GM12875 (cell line): Measurements from ENCODE around the gene BYSL.

Experiments used
- H3K4me3 ChIP-seq: one replicate; pipeline ENCODE4 v1.5.1; 2011; ENCODE audit warnings: low read depth, low read length, control low read depth
- TF ChIP-seq, protein P1 (sequence below): IDR thresholded peaks from 2 replicates; pipeline ENCODE4 v1.5.1; 2011; ENCODE audit warnings: low read depth, mild to moderate bottlenecking, control low read depth, inconsistent platforms, low read length, moderate library complexity, borderline replicate concordance; ENCODE audit not compliant: insufficient read depth

BYSL gene

GRCh38 chr6:41966214-41966920, 45.1 kb downstream of the BYSL start:
- TF ChIP-seq, protein P1, sequence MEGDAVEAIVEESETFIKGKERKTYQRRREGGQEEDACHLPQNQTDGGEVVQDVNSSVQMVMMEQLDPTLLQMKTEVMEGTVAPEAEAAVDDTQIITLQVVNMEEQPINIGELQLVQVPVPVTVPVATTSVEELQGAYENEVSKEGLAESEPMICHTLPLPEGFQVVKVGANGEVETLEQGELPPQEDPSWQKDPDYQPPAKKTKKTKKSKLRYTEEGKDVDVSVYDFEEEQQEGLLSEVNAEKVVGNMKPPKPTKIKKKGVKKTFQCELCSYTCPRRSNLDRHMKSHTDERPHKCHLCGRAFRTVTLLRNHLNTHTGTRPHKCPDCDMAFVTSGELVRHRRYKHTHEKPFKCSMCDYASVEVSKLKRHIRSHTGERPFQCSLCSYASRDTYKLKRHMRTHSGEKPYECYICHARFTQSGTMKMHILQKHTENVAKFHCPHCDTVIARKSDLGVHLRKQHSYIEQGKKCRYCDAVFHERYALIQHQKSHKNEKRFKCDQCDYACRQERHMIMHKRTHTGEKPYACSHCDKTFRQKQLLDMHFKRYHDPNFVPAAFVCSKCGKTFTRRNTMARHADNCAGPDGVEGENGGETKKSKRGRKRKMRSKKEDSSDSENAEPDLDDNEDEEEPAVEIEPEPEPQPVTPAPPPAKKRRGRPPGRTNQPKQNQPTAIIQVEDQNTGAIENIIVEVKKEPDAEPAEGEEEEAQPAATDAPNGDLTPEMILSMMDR, result no peak

DNA sequence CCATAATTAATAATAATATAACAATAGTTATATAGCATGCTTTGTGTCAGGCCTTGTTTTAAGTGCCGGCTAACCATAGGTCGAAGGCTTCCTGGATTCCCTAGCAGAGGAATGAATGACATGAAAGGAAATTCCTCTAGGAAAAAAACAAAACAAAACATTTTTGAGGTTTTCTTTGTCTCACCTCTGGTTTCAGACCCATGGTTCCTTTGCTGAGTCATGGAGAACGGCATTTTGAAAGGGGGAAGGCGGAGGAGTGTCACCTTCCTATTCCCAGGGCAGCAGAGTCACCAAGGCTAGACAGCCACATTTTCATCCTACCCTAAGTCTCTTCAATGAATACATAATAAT, 45.6 kb downstream of the BYSL start:
- TF ChIP-seq, protein P1, result no peak
- H3K4me3 ChIP-seq, result no peak overlapping the region

More at GRCh38 chr6:41966214-41966920, 45.1 kb downstream of the BYSL start:
- H3K4me3 ChIP-seq, result no peak overlapping the region

DNA sequence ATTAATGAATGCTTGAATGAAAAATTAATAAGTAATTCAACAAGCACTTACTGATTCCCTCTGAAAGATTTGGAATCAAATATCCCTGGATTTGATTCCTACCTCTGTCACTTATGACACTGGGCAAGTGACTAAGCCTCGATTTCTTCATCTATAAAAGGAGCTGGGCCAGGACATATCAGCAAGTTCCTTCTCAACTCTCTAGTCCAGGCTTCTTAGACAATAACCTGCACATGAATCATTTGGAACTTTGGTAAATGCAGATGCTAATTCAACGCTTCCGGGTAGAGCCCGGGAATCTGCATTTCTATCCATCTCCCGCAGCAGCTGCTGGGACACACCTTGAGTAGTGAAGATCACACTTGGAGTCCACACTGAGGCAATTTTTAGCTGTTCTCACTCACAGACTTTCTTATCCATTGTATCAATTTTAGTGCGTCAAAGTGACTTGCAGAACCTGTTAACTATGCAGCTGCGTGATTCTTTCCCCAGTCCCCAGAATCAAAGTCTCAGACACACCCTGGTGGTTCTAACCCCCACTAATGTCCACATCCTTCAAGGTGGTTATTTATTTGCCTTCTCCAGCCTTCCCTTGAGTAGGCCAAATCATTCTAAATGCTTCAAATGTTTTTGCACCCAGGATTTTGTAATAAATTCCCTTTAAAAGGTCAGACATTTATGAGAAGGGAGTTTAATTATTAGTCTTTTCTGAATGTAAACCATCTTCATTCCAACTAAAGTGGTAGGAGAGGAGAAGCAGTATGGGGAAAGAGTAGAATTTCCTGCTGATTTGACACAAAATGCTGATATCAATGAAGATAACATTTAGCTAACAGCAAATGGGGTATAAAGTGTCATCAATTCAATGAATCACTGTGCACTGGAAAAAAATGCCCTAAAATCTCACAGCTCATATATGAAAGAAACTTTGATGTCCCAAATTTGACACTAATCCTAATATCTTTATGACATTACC, 46.3 kb downstream of the BYSL start:
- TF ChIP-seq, protein P1, result no peak
- H3K4me3 ChIP-seq, result no peak overlapping the region

DNA sequence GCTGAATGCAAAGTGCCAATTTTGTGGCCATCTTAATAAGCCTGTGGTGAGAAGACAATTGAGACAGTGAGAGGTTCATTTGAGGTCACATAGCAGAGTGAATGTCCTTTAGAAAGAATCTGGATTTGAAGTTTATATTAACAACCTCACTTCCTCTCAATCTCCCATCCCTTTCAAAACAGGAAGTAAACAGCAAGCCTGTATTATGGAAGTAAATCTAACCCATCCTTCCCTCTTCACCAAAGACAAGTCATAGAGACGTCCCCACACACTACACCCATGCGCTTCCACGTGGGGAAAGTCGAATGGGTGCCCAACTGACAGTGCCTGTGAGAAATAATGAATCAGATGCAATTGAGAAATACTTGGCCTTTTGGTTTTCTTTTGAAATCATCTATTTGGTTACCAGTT, 49.1 kb downstream of the BYSL start:
- no peak overlapping the region for H3K4me3 ChIP-seq
- TF ChIP-seq, protein P1, result no peak

DNA sequence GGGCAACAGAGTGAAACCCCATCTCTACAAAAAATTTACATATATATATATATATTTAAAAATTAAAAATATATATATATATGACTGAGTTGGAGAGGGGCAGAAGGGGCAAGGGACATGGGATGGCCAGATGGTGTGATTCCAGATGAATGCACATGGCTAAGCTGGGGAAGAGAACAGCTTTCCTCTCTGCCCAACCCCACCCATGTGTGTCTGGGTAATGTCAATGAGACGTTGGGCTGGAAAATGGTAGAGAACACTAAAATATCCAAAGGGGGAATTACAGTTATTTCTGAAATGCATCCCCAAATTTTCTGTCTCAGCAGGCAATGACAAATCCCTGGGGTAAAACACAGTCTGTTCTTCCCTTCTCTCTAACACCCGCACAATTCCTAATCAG, 51.5 kb downstream of the BYSL start:
- TF ChIP-seq, protein P1, result no peak
- no peak overlapping the region for H3K4me3 ChIP-seq

DNA sequence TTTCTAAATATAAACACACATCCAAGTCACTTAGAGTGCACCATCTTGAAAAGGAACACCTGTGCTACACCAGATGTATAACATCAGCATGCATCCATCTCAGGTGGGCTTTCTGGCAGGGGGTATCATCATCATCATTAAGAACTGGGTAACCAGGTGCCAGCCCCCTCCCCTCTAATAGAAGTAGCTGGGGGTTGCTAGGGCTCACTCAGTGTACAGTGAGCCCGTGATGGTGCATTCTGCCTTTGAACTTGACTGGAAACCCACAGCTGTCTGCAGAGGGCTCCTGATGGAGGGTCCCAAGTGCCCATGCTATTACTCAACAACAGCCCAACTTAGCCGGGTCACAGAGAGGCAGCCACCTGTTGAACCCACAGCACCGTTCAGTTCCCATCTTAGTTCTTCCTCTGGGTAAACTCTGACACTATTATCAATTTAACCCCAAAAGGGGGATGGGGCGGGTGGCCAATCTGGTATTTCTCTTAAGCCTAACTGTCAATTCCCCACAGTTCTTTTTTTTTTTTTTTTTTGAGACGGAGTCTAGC, 53.1 kb downstream of the BYSL start:
- no peak overlapping the region for H3K4me3 ChIP-seq
- TF ChIP-seq, protein P1, result no peak
